ENCODE measurements around the gene CFD.

- TF ChIP-seq CTCF (conservative IDR thresholded peaks at IDR 0.05; ENCODE audit: low read length) (no peak), EZH2phosphoT487 (IDR thresholded peaks at IDR 0.05; ENCODE audit: borderline replicate concordance, low read depth, low read length) (no peak)
Measured at GRCh38 chr19:843836-844545, 15.5 kb upstream of the CFD start.
